Nephron (organoid): ENCODE results near the gene KNL1.

Experiments
- H3K27ac Mint-ChIP-seq, 3 experiments: 2 replicates each; pipeline ENCODE4 v1.8.0; 2020; ENCODE audit warnings: mixed read lengths in 3 of 3, mild to moderate bottlenecking in 2 of 3, moderate library complexity in 1 of 3
- H3K27me3 Mint-ChIP-seq: 2 replicates; pipeline ENCODE4 v1.8.0; 2021; ENCODE audit warnings: low read depth, mild to moderate bottlenecking, moderate library complexity, mixed read lengths
- H3K36me3 Mint-ChIP-seq: 2 replicates; pipeline ENCODE4 v1.8.0; 2020; ENCODE audit warnings: low read depth, mixed read lengths
- H3K4me1 Mint-ChIP-seq: 2 replicates; pipeline ENCODE4 v1.8.0; 2020; ENCODE audit warnings: mixed read lengths
- H3K4me3 Mint-ChIP-seq, 3 experiments: 2 replicates each; pipeline ENCODE4 v1.8.0; 2020; ENCODE audit warnings: mild to moderate bottlenecking in 3 of 3, mixed read lengths in 3 of 3, moderate library complexity in 2 of 3
- H3K9me3 Mint-ChIP-seq: 2 replicates; pipeline ENCODE4 v1.8.0; 2020; ENCODE audit warnings: mixed read lengths
- TF ChIP-seq, protein P1 (sequence below), 3 experiments: fragments of 200-600 bp; sonication (generic); IDR thresholded peaks; one replicate each; pipeline ENCODE4 v1.5.0; 2021; ENCODE audit warnings: antibody characterized with exemption in 3 of 3; ENCODE audit not compliant: unreplicated experiment in 3 of 3

Gene KNL1

DNA sequence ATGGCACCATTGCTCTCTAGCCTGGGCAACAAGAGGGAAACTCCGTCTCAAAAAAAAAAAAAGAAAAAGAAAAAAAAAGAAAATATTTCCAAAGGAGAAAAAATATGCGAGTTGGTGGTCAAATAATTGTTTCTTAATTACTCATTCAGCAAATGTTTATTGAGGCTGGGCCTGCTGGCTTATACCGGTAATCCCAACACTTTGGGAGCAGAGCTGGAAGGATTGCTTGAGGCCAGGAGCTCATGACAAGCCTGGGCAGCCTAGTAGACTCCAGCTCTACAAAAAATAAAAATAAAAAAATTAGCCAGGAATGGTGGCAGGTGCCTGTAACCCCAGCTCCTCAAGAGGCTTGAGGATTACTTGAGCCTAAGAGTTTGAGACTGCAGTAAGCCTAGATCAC, 4.1 kb downstream of the KNL1 start:
- H3K4me3 Mint-ChIP-seq = no peak overlapping the region
- H3K36me3 Mint-ChIP-seq = no peaks in the 10 kb centered on the region
- no peaks in the 10 kb centered on the region for H3K27me3 Mint-ChIP-seq
- peaks cover 6% of the 10 kb centered on the region for H3K4me1 Mint-ChIP-seq
- H3K27ac Mint-ChIP-seq = no peak overlapping the region
- TF ChIP-seq, protein P1, sequence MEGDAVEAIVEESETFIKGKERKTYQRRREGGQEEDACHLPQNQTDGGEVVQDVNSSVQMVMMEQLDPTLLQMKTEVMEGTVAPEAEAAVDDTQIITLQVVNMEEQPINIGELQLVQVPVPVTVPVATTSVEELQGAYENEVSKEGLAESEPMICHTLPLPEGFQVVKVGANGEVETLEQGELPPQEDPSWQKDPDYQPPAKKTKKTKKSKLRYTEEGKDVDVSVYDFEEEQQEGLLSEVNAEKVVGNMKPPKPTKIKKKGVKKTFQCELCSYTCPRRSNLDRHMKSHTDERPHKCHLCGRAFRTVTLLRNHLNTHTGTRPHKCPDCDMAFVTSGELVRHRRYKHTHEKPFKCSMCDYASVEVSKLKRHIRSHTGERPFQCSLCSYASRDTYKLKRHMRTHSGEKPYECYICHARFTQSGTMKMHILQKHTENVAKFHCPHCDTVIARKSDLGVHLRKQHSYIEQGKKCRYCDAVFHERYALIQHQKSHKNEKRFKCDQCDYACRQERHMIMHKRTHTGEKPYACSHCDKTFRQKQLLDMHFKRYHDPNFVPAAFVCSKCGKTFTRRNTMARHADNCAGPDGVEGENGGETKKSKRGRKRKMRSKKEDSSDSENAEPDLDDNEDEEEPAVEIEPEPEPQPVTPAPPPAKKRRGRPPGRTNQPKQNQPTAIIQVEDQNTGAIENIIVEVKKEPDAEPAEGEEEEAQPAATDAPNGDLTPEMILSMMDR (IDR thresholded peaks at IDR 0.05; ENCODE audit: unreplicated experiment in 3 of 3) = no peak
- H3K9me3 Mint-ChIP-seq = no peaks in the 10 kb centered on the region

DNA sequence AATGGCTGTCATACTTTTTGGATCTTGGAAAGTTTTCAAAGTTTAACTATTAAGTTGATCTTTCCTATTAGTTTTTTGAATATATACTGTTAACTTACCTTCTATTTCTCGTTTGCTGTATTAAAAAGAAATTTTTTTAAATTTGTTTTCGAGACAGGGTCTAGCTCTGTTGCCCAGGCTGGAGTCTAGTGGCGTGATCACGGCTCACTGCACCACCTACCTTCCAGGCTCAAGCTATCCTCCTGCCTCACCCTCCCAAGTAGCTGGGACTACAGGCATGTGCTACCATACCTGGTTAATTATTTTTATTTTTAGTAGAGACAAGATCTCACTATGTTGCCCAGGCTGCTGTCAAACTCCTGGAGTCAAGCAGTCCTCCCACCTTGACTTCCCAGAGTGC, 4.6 kb downstream of the KNL1 start:
- TF ChIP-seq, protein P1 (IDR thresholded peaks at IDR 0.05; ENCODE audit: unreplicated experiment in 3 of 3) = no peak
- no peaks in the 10 kb centered on the region for H3K9me3 Mint-ChIP-seq
- no peaks in the 10 kb centered on the region for H3K36me3 Mint-ChIP-seq
- H3K27ac Mint-ChIP-seq = no peak overlapping the region
- H3K4me1 Mint-ChIP-seq = peaks cover 6% of the 10 kb centered on the region
- H3K27me3 Mint-ChIP-seq = no peaks in the 10 kb centered on the region
- H3K4me3 Mint-ChIP-seq = no peak overlapping the region

DNA sequence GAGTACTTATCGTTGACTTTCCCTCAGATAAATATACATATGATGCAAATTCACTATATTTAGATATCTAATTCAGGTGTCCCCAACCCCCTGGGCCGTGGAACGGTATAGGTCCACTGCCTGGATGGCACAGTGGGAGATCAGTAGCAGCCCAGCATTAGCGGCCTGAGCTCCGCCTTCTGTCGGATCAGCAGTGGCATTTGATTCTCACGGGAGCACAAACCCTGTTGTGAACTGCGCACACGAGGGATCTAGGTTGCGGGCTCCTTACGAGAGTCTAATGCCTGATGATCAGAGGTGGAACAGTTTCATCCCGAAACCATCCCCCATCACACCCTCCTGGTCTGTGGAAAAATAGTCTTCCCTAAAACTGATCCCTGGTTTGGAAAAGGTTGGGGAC, 6.9 kb downstream of the KNL1 start:
- Mint-ChIP-seq H3K36me3 (no peaks in the 10 kb centered on the region), H3K27me3 (no peaks in the 10 kb centered on the region), H3K4me1 (no peaks in the 10 kb centered on the region), H3K4me3 (no peak overlapping the region), H3K27ac (no peak overlapping the region), H3K9me3 (no peaks in the 10 kb centered on the region)
- TF ChIP-seq, protein P1 (IDR thresholded peaks at IDR 0.05; ENCODE audit: unreplicated experiment in 3 of 3) = no peak

DNA sequence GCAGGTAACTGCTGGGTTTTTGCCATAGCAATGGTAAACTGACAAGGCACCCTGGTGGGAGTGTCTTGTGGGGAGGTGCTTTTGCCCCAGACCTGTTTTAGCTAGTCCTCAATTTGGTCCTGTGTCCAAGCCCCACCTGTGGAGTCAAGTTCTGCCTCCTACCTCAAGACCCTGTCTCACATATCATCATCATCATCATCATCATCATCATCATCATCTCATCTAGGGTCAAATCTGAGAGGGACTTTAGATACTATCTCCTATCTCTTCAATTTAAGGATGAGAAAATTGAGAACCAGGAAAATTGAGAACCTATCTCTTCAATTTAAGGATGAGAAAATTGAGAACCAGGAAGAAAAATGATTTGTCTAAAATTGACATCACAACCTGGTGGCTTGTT, 9.9 kb downstream of the KNL1 start:
- Mint-ChIP-seq H3K9me3 (no peaks in the 10 kb centered on the region), H3K27me3 (no peaks in the 10 kb centered on the region), H3K27ac (no peak overlapping the region), H3K4me1 (no peaks in the 10 kb centered on the region), H3K36me3 (no peaks in the 10 kb centered on the region), H3K4me3 (no peak overlapping the region)
- TF ChIP-seq, protein P1 (IDR thresholded peaks at IDR 0.05; ENCODE audit: unreplicated experiment in 3 of 3) = no peak

DNA sequence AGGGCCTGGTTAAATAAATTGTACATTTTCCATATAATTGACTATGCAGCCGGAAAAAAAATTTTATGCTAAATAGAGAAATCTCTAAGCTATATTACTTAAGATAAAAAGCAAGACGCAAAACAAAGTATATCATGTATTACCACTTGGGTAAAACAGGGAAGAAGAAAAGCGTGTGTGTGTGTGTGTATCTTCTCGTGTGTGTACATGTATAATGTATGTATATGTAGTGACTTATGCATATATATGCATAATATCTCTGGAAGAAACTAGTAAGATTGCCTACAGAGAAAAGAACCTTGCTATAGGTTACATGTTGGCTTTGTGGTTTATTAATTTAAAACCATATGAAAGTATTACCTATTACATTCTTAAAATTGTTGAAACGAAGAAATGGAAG, 19.0 kb downstream of the KNL1 start:
- H3K27me3 Mint-ChIP-seq = no peaks in the 10 kb centered on the region

DNA sequence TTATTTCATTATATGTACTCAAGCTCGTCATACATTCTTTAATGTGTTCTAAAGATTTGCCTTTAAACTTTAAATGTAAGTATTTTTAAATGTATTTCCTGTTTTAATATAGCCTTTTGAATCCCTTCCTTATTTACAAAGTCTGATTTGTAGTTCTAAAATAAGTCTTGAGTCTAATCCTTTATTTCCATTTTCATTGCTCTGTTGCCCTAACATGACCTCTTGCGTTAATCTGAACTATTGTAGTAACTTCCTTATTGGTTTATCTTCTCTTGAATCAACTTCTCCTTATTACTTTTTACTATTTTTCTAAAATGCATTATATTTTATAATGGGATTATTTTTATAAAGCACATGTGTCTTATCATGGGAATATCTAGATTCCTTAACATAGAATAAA, 24.0 kb downstream of the KNL1 start:
- H3K27ac Mint-ChIP-seq = no peak overlapping the region
- no peaks in the 10 kb centered on the region for H3K4me1 Mint-ChIP-seq
- peaks cover 12% of the 10 kb centered on the region for H3K36me3 Mint-ChIP-seq
- TF ChIP-seq, protein P1 (IDR thresholded peaks at IDR 0.05; ENCODE audit: unreplicated experiment in 3 of 3) = no peak
- no peaks in the 10 kb centered on the region for H3K9me3 Mint-ChIP-seq
- no peak overlapping the region for H3K4me3 Mint-ChIP-seq
- no peaks in the 10 kb centered on the region for H3K27me3 Mint-ChIP-seq

More for the DNA sequence above, 19.0 kb downstream of the KNL1 start:
- Mint-ChIP-seq H3K9me3 (no peaks in the 10 kb centered on the region), H3K36me3 (peaks cover 8% of the 10 kb centered on the region), H3K4me3 (no peak overlapping the region), H3K27ac (no peak overlapping the region), H3K4me1 (no peaks in the 10 kb centered on the region)
- TF ChIP-seq, protein P1 (IDR thresholded peaks at IDR 0.05; ENCODE audit: unreplicated experiment in 3 of 3) = no peak
